K562 (cell line): ENCODE results near the gene SPATA25. TPM values are rescaled to one million over a fixed set of nuclear protein-coding genes. Genes with fewer than 3 reads are reported as not detected.

Source experiments
- CHD4 ChIP-seq: fragments of 200-600 bp; sonication (generic); IDR thresholded peaks from 3 replicates; pipeline ENCODE4 v1.6.1; 2012; ENCODE audit warnings: low read depth, mild to moderate bottlenecking, mixed read lengths, low read length, inconsistent platforms; ENCODE audit not compliant: insufficient read depth, insufficient replicate concordance, poor library complexity, severe bottlenecking
- ESRRA ChIP-seq: fragments of 450-650 bp; IDR thresholded peaks from 2 replicates; pipeline ENCODE4 v1.6.1; 2014; ENCODE audit warnings: low read depth, mild to moderate bottlenecking, moderate library complexity, borderline replicate concordance
- FOXA1 ChIP-seq: fragments of 450-650 bp; IDR thresholded peaks from 2 replicates; pipeline ENCODE4 v1.6.1; 2016; ENCODE audit warnings: mild to moderate bottlenecking, borderline replicate concordance
- GABPB1 ChIP-seq: sonication (generic); formaldehyde crosslinking; IDR thresholded peaks from 2 replicates; pipeline ENCODE4 v1.8.0; 2022; ENCODE audit warnings: mild to moderate bottlenecking, missing genetic modification reagents
- ILF3 ChIP-seq: fragments of 450-650 bp; IDR thresholded peaks from 2 replicates; pipeline ENCODE4 v1.6.1; 2018; ENCODE audit warnings: antibody characterized with exemption, mild to moderate bottlenecking, moderate library complexity, borderline replicate concordance
- LEF1 ChIP-seq: fragments of 450-650 bp; IDR thresholded peaks from 2 replicates; pipeline ENCODE4 v1.6.1; 2016; ENCODE audit warnings: mild to moderate bottlenecking
- MEIS2 ChIP-seq: fragments of 450-650 bp; IDR thresholded peaks from 2 replicates; pipeline ENCODE4 v1.6.1; 2014; ENCODE audit warnings: mild to moderate bottlenecking; ENCODE audit not compliant: partially characterized antibody
- MTA2 ChIP-seq: fragments of 450-650 bp; IDR thresholded peaks from 2 replicates; pipeline ENCODE4 v1.6.1; 2016; ENCODE audit warnings: low read depth
- NCOA1 ChIP-seq: fragments of 450-650 bp; IDR thresholded peaks from 2 replicates; pipeline ENCODE4 v1.6.1; 2016; ENCODE audit warnings: low read depth
- NKRF ChIP-seq: fragments of 450-650 bp; IDR thresholded peaks from 2 replicates; pipeline ENCODE4 v1.6.1; 2016; ENCODE audit warnings: borderline replicate concordance
- NR1H2 ChIP-seq: sonication (generic); formaldehyde crosslinking; IDR thresholded peaks from 2 replicates; pipeline ENCODE4 v1.4.0; 2020; ENCODE audit warnings: mild to moderate bottlenecking, missing genetic modification reagents
- NR2C2 ChIP-seq, 2 experiments: fragments of 200-800 bp in 1 of 2; sonication (Bioruptor generic) in 1 of 2; sonication (generic) in 1 of 2; formaldehyde crosslinking in 1 of 2; IDR thresholded peaks; 2 replicates each; pipeline versions ENCODE4 v1.6.1 to v1.8.0; 2016 to 2022; ENCODE audit warnings: mild to moderate bottlenecking in 1 of 2, missing compliant biosample characterization in 1 of 2, missing genetic modification characterization in 1 of 2, missing genetic modification reagents in 1 of 2
- PBX2 ChIP-seq, 2 experiments: IDR thresholded peaks in 1 of 2; conservative IDR thresholded peaks in 1 of 2; 2 replicates each; pipeline ENCODE4 v1.6.1; 2016; ENCODE audit warnings: low read depth in 2 of 2, mild to moderate bottlenecking in 1 of 2, missing compliant biosample characterization in 1 of 2, missing genetic modification characterization in 1 of 2, moderate library complexity in 1 of 2
- SFPQ ChIP-seq: fragments of 200-400 bp; formaldehyde crosslinking; IDR thresholded peaks from 2 replicates; pipeline ENCODE4 v1.6.1; 2017; ENCODE audit warnings: mild to moderate bottlenecking, low read depth, low read length, moderate library complexity
- SMAD4 ChIP-seq: fragments of 250-450 bp; sonication (Bioruptor Pico); conservative IDR thresholded peaks from 2 replicates; pipeline ENCODE4 v1.8.0; 2021; ENCODE audit warnings: inconsistent platforms, mild to moderate bottlenecking, moderate library complexity
- SNRNP70 ChIP-seq: fragments of 200-400 bp; formaldehyde crosslinking; optimal IDR thresholded peaks from 2 replicates; pipeline ENCODE3; 2017; ENCODE audit warnings: low read depth, low read length
- TEAD4 ChIP-seq, 2 experiments: sonication (generic) in 1 of 2; formaldehyde crosslinking in 1 of 2; IDR thresholded peaks; 2 replicates each; pipeline versions ENCODE4 v1.6.1 to v1.8.0; 2012 to 2022; ENCODE audit warnings: borderline replicate concordance in 1 of 2, inconsistent platforms in 1 of 2, low read length in 1 of 2, mild to moderate bottlenecking in 1 of 2, missing genetic modification reagents in 1 of 2
- TFAM ChIP-seq: fragments of 250-450 bp; sonication (Bioruptor Pico); conservative IDR thresholded peaks from 2 replicates; pipeline ENCODE4 v1.5.0; 2021; ENCODE audit warnings: mild to moderate bottlenecking, moderate library complexity
- TFAP4 ChIP-seq: sonication (generic); formaldehyde crosslinking; IDR thresholded peaks from 2 replicates; pipeline ENCODE4 v1.8.0; 2022; ENCODE audit warnings: missing genetic modification reagents, mild to moderate bottlenecking, moderate library complexity, borderline replicate concordance
- polyA plus RNA-seq, 8 experiments: library from polyadenylated mRNA; depleted of rRNA in 4 of 8; stranded (reverse) in 5 of 8; unstranded in 3 of 8; fragments of >200 nt; fragmentation: Nextera tagmentation in 2 of 8; fragmentation: Illumina TruSeq in 1 of 8; extraction: Ambion mirVana in 2 of 8; extraction: Trizol in 1 of 8; gene quantifications; 2 replicates each; pipeline versions ENCODE4 v1.2.1 to v1.2.3, GENCODE V29; 2011 to 2014; ENCODE audit warnings: inconsistent platforms in 1 of 8, missing spikeins in 1 of 8
- total RNA-seq, 7 experiments: library from RNA; depleted of rRNA in 6 of 7; stranded (reverse); fragments of >200 nt in 6 of 7; fragmentation: Illumina TruSeq in 2 of 7; extraction: Trizol in 2 of 7; gene quantifications; 2 replicates each; pipeline versions ENCODE4 v1.2.1 to v1.2.3, GENCODE V29; 2011 to 2021; ENCODE audit warnings: low replicate concordance in 1 of 7

SPATA25 gene
- total and polyA plus RNA-seq, 9 of the 15 experiments (the other 6 are each of a cell fraction or from before 2014, with no cell fraction given): 0.21 to 0.95 (median 0.53) TPM; not detected in 3

- TF ChIP-seq TEAD4 (IDR thresholded peaks at IDR 0.05; ENCODE audit: low read length): peak; percentile 56; the same call in 1 of the 2 replicates
- no peak for TF ChIP-seq TEAD4 (CRISPR knock-in tag; IDR thresholded peaks at IDR 0.05; ENCODE audit: borderline replicate concordance)
- TF ChIP-seq NKRF: no peak
- TF ChIP-seq SMAD4: peak; percentile 55; the same call in 1 of the 2 replicates
- no peak for TF ChIP-seq NR2C2 (CRISPR knock-in tag; IDR thresholded peaks at IDR 0.05)
- TF ChIP-seq NR2C2 (tag; IDR thresholded peaks at IDR 0.05): 0 out of 2 replicates have a peak, but pooled peaks have one; percentile 26
- TF ChIP-seq NR1H2 (CRISPR knock-in tag): no peak
- TF ChIP-seq SNRNP70: no peak
- no peak for TF ChIP-seq ILF3
- TF ChIP-seq FOXA1: no peak
- no peak for TF ChIP-seq PBX2 (CRISPR knock-in tag; IDR thresholded peaks at IDR 0.05; ENCODE audit: low read depth)
- peak; percentile 50 for TF ChIP-seq PBX2 (tag; conservative IDR thresholded peaks at IDR 0.05; ENCODE audit: low read depth)
- peak; percentile 84; the same call in 1 of the 2 replicates for TF ChIP-seq ESRRA
- TF ChIP-seq SFPQ: no peak
- peak; percentile 59 for TF ChIP-seq LEF1
- peak; percentile 88 for TF ChIP-seq MEIS2
- TF ChIP-seq TFAP4 (CRISPR knock-in tag): peak; percentile 53; the same call in 1 of the 2 replicates
- TF ChIP-seq MTA2: peak; percentile 59; the same call in 1 of the 2 replicates
- 0 out of 2 replicates have a peak, but pooled peaks have one; percentile 22 for TF ChIP-seq GABPB1 (CRISPR knock-in tag)
- TF ChIP-seq CHD4: no peak
- TF ChIP-seq NCOA1: peak; percentile 27; the same call in 1 of the 2 replicates
- TF ChIP-seq TFAM: no peak
Observed at GRCh38 chr20:45850926-45851325, 36.5 kb downstream of the SPATA25 start (continued).
